Mesodermal cell (in vitro differentiated cells): Measurements from ENCODE around the gene DTX4.

Source experiments
- H3K27ac ChIP-seq: 2 replicates; pipeline ENCODE4 v1.7.0; 2013; ENCODE audit warnings: mild to moderate bottlenecking, low read depth, low read length, moderate library complexity; ENCODE audit not compliant: severe bottlenecking
- H3K36me3 ChIP-seq: 2 replicates; pipeline ENCODE4 v1.7.1; 2013; ENCODE audit warnings: mild to moderate bottlenecking, low read length, moderate library complexity; ENCODE audit not compliant: control insufficient read depth, insufficient read depth
- H3K4me1 ChIP-seq: one replicate; pipeline ENCODE4 v1.7.1; 2013; ENCODE audit warnings: mild to moderate bottlenecking, low read length; ENCODE audit not compliant: insufficient read depth, control insufficient read depth, poor library complexity, severe bottlenecking
- H3K4me3 ChIP-seq: 2 replicates; pipeline ENCODE4 v1.7.0; 2013; ENCODE audit warnings: low read length, control low read depth, mild to moderate bottlenecking; ENCODE audit not compliant: insufficient read depth, poor library complexity, severe bottlenecking; ENCODE audit errors: extremely low read depth
- H3K9me3 ChIP-seq: 2 replicates; pipeline ENCODE4 v1.7.1; 2013; ENCODE audit warnings: mild to moderate bottlenecking, low read length, moderate library complexity; ENCODE audit not compliant: control insufficient read depth
- WGBS, 2 experiments: methylation state at CpG; one replicate each; pipeline ENCODE4 v1.1.5; 2013; ENCODE audit warnings: missing lambda C conversion rate in 2 of 2; ENCODE audit not compliant: insufficient coverage in 2 of 2; 5-methylcytosine and 5-hydroxymethylcytosine counted together

Gene DTX4

GRCh38 chr11:59173080-59173963 is 1.4 kb downstream of the DTX4 start:
- Histone ChIP-seq H3K36me3 (peaks cover 3% of the 10 kb centered on the region), H3K4me1 (peaks cover 18% of the 10 kb centered on the region), H3K27ac (peak overlapping the region; percentile 75), H3K9me3 (no peaks in the 10 kb centered on the region), H3K4me3 (peak overlapping the region; percentile 57)
- WGBS, 2 experiments, result 0 to 1% methylated on average over 15 to 23 of the region's 37 CpGs

GRCh38 chr11:59173964-59174663 is 2.2 kb downstream of the DTX4 start:
- Histone ChIP-seq H3K27ac (peak overlapping the region; percentile 75), H3K9me3 (peaks cover 1% of the 10 kb centered on the region), H3K36me3 (peaks cover 3% of the 10 kb centered on the region), H3K4me3 (peak overlapping the region; percentile 57), H3K4me1 (peaks cover 18% of the 10 kb centered on the region)
- 16 to 19% methylated on average over 4 to 6 of the region's 7 CpGs for WGBS, 2 experiments

GRCh38 chr11:59174664-59175033 is 2.7 kb downstream of the DTX4 start:
- H3K36me3 ChIP-seq, result peaks cover 3% of the 10 kb centered on the region
- no peak overlapping the region for H3K4me3 ChIP-seq
- H3K4me1 ChIP-seq, result peaks cover 18% of the 10 kb centered on the region
- H3K27ac ChIP-seq, result peak overlapping the region; percentile 75
- 81 to 83% methylated on average over 6 of the region's 7 CpGs for WGBS, 2 experiments
- H3K9me3 ChIP-seq, result peaks cover 7% of the 10 kb centered on the region

GRCh38 chr11:59175091-59175501 is 3.2 kb downstream of the DTX4 start:
- Histone ChIP-seq H3K27ac (peak overlapping the region; percentile 75), H3K36me3 (peaks cover 3% of the 10 kb centered on the region), H3K4me3 (no peak overlapping the region), H3K4me1 (peaks cover 18% of the 10 kb centered on the region), H3K9me3 (peaks cover 7% of the 10 kb centered on the region)
- 71% methylated on average over 4 of the region's 4 CpGs; no CpG with 5 or more reads in 1 of the 2 experiments for WGBS, 2 experiments

- no peak overlapping the region for H3K4me3 ChIP-seq
- peaks cover 7% of the 10 kb centered on the region for H3K9me3 ChIP-seq
- 85 to 93% methylated on average over 6 of the region's 7 CpGs for WGBS, 2 experiments
- no peak overlapping the region for H3K27ac ChIP-seq
- H3K4me1 ChIP-seq, result peaks cover 18% of the 10 kb centered on the region
- H3K36me3 ChIP-seq, result peaks cover 3% of the 10 kb centered on the region
These were observed 4.4 kb downstream of the DTX4 start for GRCh38 chr11:59176330-59176729.

GRCh38 chr11:59178402-59178801 is 6.5 kb downstream of the DTX4 start:
- Histone ChIP-seq H3K36me3 (peaks cover 16% of the 10 kb centered on the region), H3K9me3 (peaks cover 7% of the 10 kb centered on the region), H3K4me3 (no peak overlapping the region), H3K27ac (no peak overlapping the region), H3K4me1 (peaks cover 18% of the 10 kb centered on the region)

GRCh38 chr11:59179121-59179520 is 7.2 kb downstream of the DTX4 start:
- H3K4me1 ChIP-seq, result peaks cover 14% of the 10 kb centered on the region
- no peak overlapping the region for H3K4me3 ChIP-seq
- H3K36me3 ChIP-seq, result peaks cover 19% of the 10 kb centered on the region
- peaks cover 7% of the 10 kb centered on the region for H3K9me3 ChIP-seq
- WGBS, 2 experiments, result 90 to 100% methylated on average over 1 to 2 of the region's 2 CpGs
- H3K27ac ChIP-seq, result no peak overlapping the region

- Histone ChIP-seq H3K4me1 (peaks cover 2% of the 10 kb centered on the region), H3K27ac (no peak overlapping the region), H3K4me3 (no peak overlapping the region), H3K36me3 (peaks cover 19% of the 10 kb centered on the region), H3K9me3 (peaks cover 7% of the 10 kb centered on the region)
- WGBS, 2 experiments, result 80% methylated on average over 1 of the region's 2 CpGs; no CpG with 5 or more reads in 1 of the 2 experiments
These were observed 8.3 kb downstream of the DTX4 start for GRCh38 chr11:59180168-59180776.

GRCh38 chr11:59180907-59181306 is 9.0 kb downstream of the DTX4 start:
- peaks cover 19% of the 10 kb centered on the region for H3K36me3 ChIP-seq
- WGBS, 2 experiments, result no CpG with 5 or more reads among the region's 2 CpGs
- no peak overlapping the region for H3K4me3 ChIP-seq
- no peaks in the 10 kb centered on the region for H3K4me1 ChIP-seq
- no peak overlapping the region for H3K27ac ChIP-seq
- peaks cover 7% of the 10 kb centered on the region for H3K9me3 ChIP-seq

GRCh38 chr11:59181746-59182456 is 10.0 kb downstream of the DTX4 start:
- peaks cover 7% of the 10 kb centered on the region for H3K9me3 ChIP-seq
- peaks cover 18% of the 10 kb centered on the region for H3K36me3 ChIP-seq
- no peaks in the 10 kb centered on the region for H3K4me1 ChIP-seq
- 94% methylated on average over 15 to 29 of the region's 33 CpGs for WGBS, 2 experiments
- no peak overlapping the region for H3K27ac ChIP-seq
- H3K4me3 ChIP-seq, result no peak overlapping the region
